Measurements from ENCODE around the gene PRAME.
"Not testable (repeated sequence)": the region's sequence is repeated elsewhere in the genome, so short reads cannot be mapped to it uniquely, and the experiment has no call there.

PRAME gene, protein sequence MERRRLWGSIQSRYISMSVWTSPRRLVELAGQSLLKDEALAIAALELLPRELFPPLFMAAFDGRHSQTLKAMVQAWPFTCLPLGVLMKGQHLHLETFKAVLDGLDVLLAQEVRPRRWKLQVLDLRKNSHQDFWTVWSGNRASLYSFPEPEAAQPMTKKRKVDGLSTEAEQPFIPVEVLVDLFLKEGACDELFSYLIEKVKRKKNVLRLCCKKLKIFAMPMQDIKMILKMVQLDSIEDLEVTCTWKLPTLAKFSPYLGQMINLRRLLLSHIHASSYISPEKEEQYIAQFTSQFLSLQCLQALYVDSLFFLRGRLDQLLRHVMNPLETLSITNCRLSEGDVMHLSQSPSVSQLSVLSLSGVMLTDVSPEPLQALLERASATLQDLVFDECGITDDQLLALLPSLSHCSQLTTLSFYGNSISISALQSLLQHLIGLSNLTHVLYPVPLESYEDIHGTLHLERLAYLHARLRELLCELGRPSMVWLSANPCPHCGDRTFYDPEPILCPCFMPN

DNA sequence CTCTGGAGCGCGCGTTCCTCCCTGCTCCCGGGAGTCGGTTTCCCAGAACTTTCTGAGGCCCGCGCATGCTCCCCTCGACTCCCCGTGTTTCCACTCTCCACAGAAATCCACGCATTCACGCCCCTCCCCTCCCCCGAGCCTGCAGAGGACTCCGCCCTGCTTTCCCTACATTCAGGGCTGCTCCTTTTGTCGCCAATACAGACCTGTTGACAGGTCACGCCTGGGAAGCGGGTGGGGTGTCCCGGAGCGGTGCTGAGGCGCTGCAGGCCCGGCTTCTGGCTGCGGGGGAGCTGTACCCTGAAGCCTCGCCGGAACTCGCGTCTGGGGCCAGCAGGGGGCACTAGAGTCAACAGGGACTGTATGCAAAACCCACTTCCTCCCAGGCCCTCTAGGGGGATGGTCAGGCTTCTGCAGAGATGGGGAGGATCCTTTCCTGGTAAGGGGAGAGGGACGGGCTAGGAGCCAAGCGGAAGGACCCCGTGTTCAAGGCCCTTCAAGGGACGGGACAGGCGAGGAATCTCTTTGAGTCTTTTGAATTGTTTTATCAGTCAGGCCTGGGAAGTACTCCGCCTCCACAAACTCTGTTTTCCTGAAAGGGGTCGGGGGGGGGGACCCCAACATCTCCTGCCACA, at the start of gene PRAME:
PRAME (minus strand) TSS at position 294 of the 632 bp plus-strand sequence. CDS start 2,433 bp downstream, outside the sequence.
- DNase-seq = peak; percentile 98

DNA sequence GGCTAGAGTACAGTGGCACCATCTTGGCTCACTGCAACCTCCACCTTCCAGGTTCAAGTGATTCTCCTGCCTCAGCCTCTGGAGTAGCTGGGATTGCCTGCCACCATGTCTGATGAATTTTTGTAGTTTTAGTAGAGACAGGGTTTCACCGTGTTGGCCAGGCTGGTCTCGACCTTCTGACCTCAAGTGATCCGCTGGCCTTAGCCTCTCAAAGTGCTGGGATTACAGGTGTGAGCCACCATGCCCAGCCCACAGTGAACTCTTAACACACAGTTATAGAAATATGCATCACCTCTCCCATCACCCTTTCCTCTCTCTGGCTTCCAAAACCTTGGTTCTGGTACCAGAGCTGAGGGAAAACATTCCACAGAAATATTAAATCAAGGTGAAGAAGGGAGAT, 49.0 kb upstream of the PRAME start:
- DNase-seq = not testable (repeated sequence)

GRCh38 chr22:22605074-22605404, 46.0 kb upstream of the PRAME start:
- DNase-seq = no peak

- DNase-seq = no peak
These were observed 45.4 kb upstream of the PRAME start for GRCh38 chr22:22604326-22605073.

GRCh38 chr22:22603470-22603947, 44.4 kb upstream of the PRAME start:
- no peak for DNase-seq

- no peak for DNase-seq
These were observed 41.6 kb upstream of the PRAME start for GRCh38 chr22:22600531-22601261.

- DNase-seq = no peak
These were observed 40.2 kb upstream of the PRAME start for GRCh38 chr22:22599248-22599647.

DNA sequence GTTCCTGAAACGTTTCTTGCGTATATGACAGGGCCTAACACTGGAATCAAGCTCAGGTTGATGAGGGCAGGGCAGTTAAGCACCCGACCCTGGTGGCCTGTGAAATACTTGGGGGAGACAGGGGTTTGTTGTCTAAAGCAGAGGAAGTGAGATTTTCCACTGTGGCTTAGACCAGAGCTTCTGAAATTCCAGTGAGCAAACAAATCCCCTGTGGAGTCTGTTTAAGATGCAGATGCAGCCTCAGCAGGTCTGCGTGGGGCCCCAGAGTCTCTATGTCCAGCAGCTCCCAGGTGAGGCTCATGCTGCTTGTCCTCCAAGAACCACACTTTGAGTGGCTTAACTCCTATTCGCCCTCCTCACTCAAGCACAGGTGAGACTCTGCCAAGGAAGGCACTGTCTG, 39.1 kb upstream of the PRAME start:
- peak; percentile 26 for DNase-seq

- DNase-seq = no peak
These were observed 36.2 kb upstream of the PRAME start for GRCh38 chr22:22595001-22595835.

DNA sequence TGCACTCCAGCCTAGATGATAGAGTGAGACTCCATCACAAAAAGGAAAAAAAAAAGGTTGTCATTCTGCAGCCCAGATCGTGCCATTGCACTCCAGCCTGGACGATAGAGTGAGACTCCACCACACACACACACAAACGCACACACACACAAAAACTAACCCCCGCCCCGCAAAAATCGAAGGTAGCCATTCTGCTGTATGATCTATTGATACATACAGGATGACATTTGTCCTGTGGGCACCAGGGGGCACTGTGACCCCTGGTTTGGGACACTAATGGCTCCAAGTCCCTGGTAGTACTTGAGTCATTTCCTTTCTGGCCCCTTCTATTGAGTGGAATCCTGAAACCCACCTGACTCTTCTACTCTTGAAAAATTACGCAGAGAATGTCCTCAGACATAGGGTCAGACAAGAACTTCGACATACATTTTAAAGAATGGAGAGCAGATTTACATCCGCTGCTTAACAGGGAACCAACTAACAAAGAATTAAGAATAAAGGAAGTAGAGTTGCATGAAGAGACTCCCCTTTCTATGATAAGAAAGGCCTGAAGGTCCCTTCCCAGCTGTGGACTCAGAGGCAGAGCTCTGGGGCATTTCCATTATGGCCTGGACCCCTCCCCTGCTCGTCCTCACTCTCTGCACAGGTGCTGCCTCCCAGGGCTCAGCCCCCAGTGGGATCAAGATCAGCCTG, 35.0 kb upstream of the PRAME start:
- peak; percentile 67 for DNase-seq

- no peak for DNase-seq
These were observed 34.2 kb upstream of the PRAME start for GRCh38 chr22:22593250-22593649.

DNA sequence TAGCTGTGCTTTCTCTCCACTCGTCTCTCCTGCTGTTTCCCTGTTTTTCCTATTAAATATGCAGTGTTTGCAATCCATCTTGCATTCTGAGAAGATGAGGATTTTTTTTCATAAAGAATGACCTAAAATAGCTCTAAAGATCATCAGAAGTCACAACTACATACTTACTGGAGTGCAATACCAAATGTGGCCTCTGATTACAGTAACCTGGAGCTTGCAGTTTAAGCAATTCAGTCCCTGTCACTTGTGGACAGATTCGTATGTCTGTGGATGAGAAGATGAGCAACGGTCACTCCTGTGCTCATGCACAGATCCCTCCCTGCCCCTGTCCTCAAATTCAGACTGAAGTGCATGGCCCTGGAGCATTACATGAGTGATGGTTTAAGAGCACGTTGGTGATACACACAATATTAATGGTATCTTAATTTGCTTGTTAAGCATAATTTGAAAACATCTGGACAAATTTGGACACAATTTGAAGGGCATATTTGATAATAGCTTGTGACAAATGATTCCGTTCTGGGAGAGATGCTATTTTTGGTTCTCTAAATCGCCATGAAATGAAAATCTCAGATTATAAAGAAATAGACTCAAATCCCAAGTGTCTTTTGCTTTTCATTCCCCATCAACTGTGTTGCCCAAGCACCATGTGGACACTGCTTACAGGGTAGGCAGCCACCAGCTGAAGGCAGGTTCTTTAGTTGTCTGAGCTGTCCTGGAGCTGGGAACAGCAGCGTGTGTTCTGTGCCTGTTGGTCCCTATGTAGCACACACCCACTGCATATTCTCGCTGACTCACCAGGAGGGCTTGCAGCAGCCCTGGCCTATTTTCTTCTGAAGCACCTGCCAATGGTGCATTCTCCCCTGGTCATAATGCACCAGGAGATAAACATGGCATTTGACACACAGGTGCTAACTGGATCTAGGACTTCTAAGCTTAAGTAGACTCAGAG, 32.6 kb upstream of the PRAME start:
- DNase-seq = no peak

DNA sequence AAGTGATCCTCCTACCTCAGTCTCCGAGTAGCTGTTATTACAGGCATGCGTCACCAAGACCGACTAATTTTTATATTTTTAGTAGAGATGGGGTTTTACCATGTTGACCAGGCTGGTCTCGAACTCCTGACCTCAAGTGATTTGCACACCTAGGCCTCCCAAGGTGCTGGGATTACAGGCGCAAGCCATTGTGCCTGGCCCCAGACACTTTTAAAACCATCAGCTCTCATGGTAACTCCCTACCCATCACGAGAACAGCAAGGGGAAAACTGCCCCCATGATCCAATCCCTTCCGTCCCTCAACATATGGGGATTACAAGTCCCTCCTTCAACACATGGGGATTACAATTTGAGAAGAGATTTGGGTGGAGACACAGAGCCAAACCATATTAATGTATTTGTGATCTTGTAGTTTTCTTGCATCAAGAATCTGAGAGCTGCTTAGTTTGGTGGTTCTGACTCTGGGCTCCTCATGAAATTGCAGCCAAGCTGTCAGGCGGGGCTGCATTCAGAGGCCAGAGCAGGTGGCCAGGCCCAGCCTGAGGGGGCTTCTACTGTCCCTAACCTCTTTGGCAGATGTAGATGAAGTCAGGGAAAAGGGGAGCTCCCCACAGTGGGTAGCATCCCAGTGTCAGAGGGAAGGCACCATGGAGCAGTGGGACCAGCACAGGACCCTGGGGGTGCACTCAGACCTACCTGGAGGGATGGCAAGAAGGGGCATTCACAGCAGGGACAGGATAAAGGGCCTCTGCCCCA, 31.2 kb upstream of the PRAME start:
- no peak for DNase-seq

- no peak for DNase-seq
These were observed 29.6 kb upstream of the PRAME start for GRCh38 chr22:22588485-22589164.

DNA sequence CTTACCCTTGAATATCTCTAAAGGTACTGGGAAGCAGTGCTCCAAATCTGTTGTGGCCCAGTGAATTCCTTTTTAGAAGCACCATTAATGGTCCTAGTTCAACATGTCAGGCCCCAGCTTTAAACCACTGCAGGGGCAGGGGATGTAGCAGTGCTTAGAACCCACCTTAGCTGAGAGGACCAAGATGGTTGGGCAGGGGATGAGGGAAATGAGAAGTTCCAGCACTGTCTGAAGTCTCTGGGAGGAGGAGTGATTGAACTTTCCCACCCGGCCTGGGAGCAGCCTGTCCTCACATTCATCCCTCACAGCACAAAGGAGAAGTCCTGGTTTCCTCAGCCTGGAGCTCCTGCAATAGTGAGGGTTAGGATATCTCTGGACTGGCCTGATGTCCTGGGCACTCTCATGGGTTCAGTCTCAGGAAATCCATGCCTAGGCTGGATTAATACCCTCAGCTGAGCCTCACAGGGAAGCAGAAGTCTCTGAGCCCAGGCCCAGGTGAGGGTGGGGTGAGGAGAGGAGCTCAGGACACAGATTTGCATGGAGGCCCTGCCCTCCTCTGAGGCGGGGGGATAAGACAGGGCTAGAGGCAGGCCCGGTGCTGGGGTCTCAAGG, 28.6 kb upstream of the PRAME start:
- no peak for DNase-seq

DNA sequence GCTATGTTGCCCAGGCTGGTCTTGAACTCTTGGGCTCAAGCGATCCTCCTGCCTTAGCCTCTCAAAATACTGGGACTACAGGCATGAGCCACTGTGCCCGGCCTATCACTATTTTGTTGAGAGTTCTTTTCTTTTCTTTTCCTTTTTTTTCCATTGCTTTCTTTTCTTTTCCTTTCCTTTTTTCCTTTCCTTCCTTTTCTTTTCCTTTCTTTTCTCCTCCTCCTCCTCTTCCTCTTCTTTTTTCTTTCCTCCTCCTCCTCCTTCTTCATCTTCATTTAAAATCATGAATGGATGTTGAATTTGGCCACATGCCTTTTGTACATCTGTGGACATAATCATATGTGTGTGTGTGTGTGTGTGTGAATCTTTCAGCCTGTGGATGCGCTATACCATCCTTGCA, 25.7 kb upstream of the PRAME start:
- DNase-seq = no peak

DNA sequence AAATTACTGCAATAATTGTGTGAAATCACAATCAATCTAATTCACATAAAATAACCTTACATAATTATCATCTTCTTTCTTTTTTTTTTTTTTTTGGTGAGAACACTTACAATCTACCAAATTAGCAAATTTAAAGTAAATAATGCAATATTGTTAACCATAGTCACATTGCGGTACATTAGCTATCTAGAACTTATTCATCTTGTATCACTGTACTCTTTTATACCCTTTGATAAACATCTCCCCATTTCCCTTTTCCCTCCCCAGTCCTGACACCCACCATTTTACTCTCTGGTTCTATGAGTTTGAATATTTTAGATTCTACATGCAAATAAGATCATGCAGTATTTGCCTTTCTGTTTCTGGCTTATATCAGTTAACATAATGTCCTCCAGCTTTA, 24.0 kb upstream of the PRAME start:
- DNase-seq = no peak

DNA sequence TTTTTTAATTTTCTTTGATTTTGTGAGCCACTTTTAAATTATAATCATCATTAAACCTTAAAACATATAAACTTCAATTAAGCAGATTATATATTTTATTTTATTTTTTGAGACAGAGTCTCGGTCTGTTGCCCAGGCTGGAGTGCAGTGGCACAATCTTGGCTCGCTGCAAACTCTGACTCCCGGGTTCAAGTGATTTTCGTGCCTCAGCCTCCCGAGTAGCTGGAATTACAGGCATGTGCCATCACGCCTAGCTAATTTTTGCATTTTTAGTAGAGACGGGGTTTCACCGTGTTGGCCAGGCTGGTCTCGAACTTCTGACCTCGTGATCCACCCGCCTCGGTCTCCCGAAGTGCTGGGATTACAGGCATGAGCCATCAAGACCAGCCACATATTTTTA, 22.5 kb upstream of the PRAME start:
- not testable (repeated sequence) for DNase-seq

Measured in NCI-H69 (cell line).